Spinal cord (tissue), 10 donors: ENCODE results near the gene ENO2. TPM values are rescaled to one million over a fixed set of nuclear protein-coding genes. Genes with fewer than 3 reads are reported as not detected.
A peak's percentile ranks its signal among the peaks of the same experiment; 100 is the strongest.

Experiments
- DNase-seq, 6 donors: peaks; one replicate each; pipeline versions ENCODE4 v3.0.0 to v3.0.0-alpha.2; 2013 to 2015; ENCODE audit warnings: low spot score in 6 of 6, low read depth in 4 of 6
- H3K27ac ChIP-seq: one replicate; pipeline ENCODE4 v1.5.1; 2013; ENCODE audit warnings: low read depth, low read length, control low read depth
- H3K27me3 ChIP-seq: one replicate; pipeline ENCODE4 v1.6.1; 2013; ENCODE audit warnings: low read length; ENCODE audit not compliant: control insufficient read depth, insufficient read depth
- H3K36me3 ChIP-seq: one replicate; pipeline ENCODE4 v1.6.1; 2013; ENCODE audit warnings: low read length; ENCODE audit not compliant: control insufficient read depth, insufficient read depth
- H3K4me1 ChIP-seq: one replicate; pipeline ENCODE4 v1.6.1; 2013; ENCODE audit warnings: low read length; ENCODE audit not compliant: control insufficient read depth, insufficient read depth
- H3K4me3 ChIP-seq: one replicate; pipeline ENCODE4 v1.5.1; 2013; ENCODE audit warnings: low read depth, low read length, control low read depth
- H3K9me3 ChIP-seq: one replicate; pipeline ENCODE4 v1.6.1; 2013; ENCODE audit warnings: low read length; ENCODE audit not compliant: control insufficient read depth, insufficient read depth
- WGBS: methylation state at CpG from one replicate; pipeline ENCODE4 v1.1.5; 2013; ENCODE audit warnings: missing lambda C conversion rate; ENCODE audit not compliant: insufficient coverage; 5-methylcytosine and 5-hydroxymethylcytosine counted together
- polyA plus RNA-seq, 2 donors: library from polyadenylated mRNA; unstranded; fragments of 120-200 nt; gene quantifications; one replicate each; pipeline ENCODE4 v1.2.1, GENCODE V29; 2013; ENCODE audit not compliant: insufficient read length in 2 of 2
- small RNA-seq: library from RNA; depleted of rRNA; stranded (forward); fragments of <200 nt; gene quantifications from one replicate; pipeline ENCODE3, GENCODE V24; 2014; ENCODE audit warnings: low replicate concordance
- total RNA-seq, 2 donors: library from RNA; depleted of rRNA in 1 of 2; stranded (reverse); fragments of 120-200 nt in 1 of 2; fragments of >200 nt in 1 of 2; gene quantifications; one replicate each; pipeline versions ENCODE4 v1.2.3 to v1.2.4, GENCODE V29; 2013 to 2014
- donor health status: healthy.

Gene ENO2
- total and polyA plus RNA-seq, 4 donors, result 118 to 640 (median 461) TPM

GRCh38 chr12:6964605-6965025 lies 50.2 kb downstream of the ENO2 start:
- peaks cover 50% of the 10 kb centered on the region for H3K36me3 ChIP-seq
- no peaks in the 10 kb centered on the region for H3K9me3 ChIP-seq
- WGBS, result 75% methylated on average over 8 of the region's 8 CpGs
- DNase-seq, result no peak
- H3K4me3 ChIP-seq, result no peak overlapping the region
- peaks cover 47% of the 10 kb centered on the region for H3K4me1 ChIP-seq
- H3K27me3 ChIP-seq, result no peaks in the 10 kb centered on the region
- H3K27ac ChIP-seq, result peak overlapping the region; percentile 78

DNA sequence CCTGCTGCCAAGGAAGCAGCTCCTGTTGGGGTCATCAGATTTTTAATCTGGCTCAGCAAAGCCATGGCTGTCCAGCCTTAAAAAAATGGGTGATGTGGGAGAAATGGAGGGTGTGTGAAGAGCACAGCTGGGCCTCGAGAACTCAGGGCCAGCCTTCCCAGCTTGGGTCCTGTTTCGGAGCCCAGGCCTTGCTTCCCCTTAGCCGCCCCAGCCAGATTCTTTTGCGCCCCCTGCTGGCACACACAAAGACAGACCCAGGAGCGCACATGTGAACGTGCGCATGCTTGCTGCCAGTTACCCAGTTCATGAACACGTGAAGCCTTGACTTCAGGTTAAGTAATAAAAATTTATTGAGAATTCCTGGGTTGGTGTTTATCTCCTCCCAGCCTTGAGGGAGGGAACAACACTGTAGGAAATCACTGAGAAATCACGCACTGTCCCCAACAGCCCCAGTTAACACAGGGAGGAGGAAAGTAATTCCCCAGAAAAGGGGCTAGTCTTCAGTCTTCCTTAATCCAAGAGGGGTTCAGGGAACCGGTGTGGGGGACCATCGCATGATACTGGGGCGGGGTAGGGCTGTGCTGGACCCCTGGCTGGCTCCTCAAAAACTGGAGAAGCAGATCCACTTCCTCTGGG lies 50.8 kb downstream of the ENO2 start:
- peak overlapping the region; percentile 78 for H3K27ac ChIP-seq
- H3K36me3 ChIP-seq, result peaks cover 50% of the 10 kb centered on the region
- H3K4me3 ChIP-seq, result no peak overlapping the region
- H3K4me1 ChIP-seq, result peaks cover 48% of the 10 kb centered on the region
- no peaks in the 10 kb centered on the region for H3K27me3 ChIP-seq
- H3K9me3 ChIP-seq, result no peaks in the 10 kb centered on the region
- DNase-seq, result peak in 5 of 6 donors; percentile 40 to 91 (median 66)
- WGBS, result 8% methylated on average over 8 of the region's 12 CpGs

DNA sequence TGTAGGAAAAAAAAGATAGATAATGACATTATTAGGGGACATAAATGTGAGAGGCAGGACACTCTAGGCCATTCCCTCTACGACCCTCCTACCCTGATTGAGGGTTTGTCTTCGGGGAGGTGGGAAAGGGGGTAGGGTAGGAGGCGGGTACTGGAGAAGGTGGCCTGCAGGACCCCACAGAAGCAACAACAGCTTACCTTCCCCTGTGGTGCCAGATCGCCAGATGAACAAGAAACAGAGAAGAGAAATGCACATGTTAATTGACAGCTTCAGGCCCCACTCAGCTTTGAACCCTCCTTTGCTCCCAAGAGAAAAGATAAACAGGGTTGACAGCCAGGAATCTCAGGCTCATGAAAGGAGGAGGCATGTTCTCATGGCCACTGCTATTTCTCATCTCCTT lies 51.3 kb downstream of the ENO2 start:
- H3K27me3 ChIP-seq, result no peaks in the 10 kb centered on the region
- no peaks in the 10 kb centered on the region for H3K9me3 ChIP-seq
- peaks cover 50% of the 10 kb centered on the region for H3K36me3 ChIP-seq
- 80% methylated on average over 1 of the region's 4 CpGs for WGBS
- DNase-seq, result no peak
- peaks cover 44% of the 10 kb centered on the region for H3K4me1 ChIP-seq
- no peak overlapping the region for H3K4me3 ChIP-seq
- H3K27ac ChIP-seq, result no peak overlapping the region

DNA sequence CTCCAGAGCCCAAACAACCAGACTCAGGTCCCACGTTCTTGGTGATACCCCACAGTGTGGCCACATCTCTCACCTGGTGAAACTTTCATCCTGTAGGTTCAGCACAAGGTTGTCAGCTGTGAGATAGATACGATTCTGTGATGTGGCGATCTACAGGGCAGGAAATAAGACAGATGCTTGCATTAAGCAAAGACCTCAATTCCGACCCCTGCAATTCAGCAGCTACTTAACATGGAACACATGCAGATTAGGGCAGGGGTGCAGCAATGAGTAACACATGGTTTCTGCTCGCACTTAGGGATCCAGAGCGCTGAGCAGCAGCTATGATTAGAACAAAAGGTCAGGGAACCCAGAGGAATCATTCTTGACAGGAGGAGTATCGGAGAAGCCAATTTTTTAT lies 52.0 kb downstream of the ENO2 start:
- Histone ChIP-seq H3K9me3 (no peaks in the 10 kb centered on the region), H3K4me1 (peaks cover 39% of the 10 kb centered on the region), H3K27ac (no peak overlapping the region), H3K27me3 (no peaks in the 10 kb centered on the region), H3K36me3 (peaks cover 50% of the 10 kb centered on the region), H3K4me3 (no peak overlapping the region)
- DNase-seq, result no peak
- WGBS, result 90% methylated on average over 7 of the region's 7 CpGs

- WGBS, result 90% methylated on average over 4 of the region's 10 CpGs
- Histone ChIP-seq H3K4me3 (no peak overlapping the region), H3K27ac (no peak overlapping the region), H3K27me3 (no peaks in the 10 kb centered on the region), H3K4me1 (peaks cover 28% of the 10 kb centered on the region), H3K9me3 (no peaks in the 10 kb centered on the region), H3K36me3 (peaks cover 50% of the 10 kb centered on the region)
- no peak for DNase-seq
Measured at GRCh38 chr12:6967651-6968100, 53.3 kb downstream of the ENO2 start.

GRCh38 chr12:6968426-6968825 lies 54.0 kb downstream of the ENO2 start:
- Histone ChIP-seq H3K9me3 (no peaks in the 10 kb centered on the region), H3K27me3 (no peaks in the 10 kb centered on the region), H3K4me1 (peaks cover 25% of the 10 kb centered on the region), H3K27ac (no peak overlapping the region), H3K4me3 (no peak overlapping the region), H3K36me3 (peaks cover 49% of the 10 kb centered on the region)
- 91% methylated on average over 8 of the region's 9 CpGs for WGBS
- DNase-seq, result no peak

DNA sequence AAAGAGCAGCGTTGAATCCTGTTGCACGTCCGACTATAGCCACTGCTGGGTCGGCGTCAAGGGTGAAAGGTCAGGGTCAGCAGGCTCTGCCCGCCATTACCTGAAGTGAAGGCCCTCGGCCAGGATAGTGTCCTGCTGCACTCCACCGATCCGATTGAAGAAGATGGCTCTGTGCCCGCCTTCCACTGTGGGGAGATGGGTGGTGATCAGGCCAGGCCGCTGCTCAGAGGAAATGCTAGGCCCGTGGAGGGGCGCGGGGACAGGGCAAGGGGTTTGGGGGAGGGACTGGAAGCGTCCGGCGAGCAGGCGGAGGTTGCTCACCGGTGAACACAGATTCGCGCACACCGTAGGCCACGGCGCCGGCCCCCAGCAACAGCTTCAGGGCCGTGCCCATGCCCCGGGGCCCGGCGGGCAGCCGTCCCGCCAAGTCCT lies 55.7 kb downstream of the ENO2 start:
- DNase-seq, result no peak
- under 1% methylated on average over 31 of the region's 31 CpGs for WGBS
- H3K9me3 ChIP-seq, result no peaks in the 10 kb centered on the region
- peaks cover 19% of the 10 kb centered on the region for H3K4me1 ChIP-seq
- no peaks in the 10 kb centered on the region for H3K27me3 ChIP-seq
- H3K27ac ChIP-seq, result peak overlapping the region; percentile 92
- H3K4me3 ChIP-seq, result peak overlapping the region; percentile 100
- peaks cover 56% of the 10 kb centered on the region for H3K36me3 ChIP-seq

Small RNA genes lying within 50 kb of the gene (small RNA-seq; reads per million reads assigned to genes)
- gene MIR141 (0.32 reads per million, percentile 32 among the genes with 10 or more reads in this experiment), gene MIR200C (0.08 reads per million), gene RNU7-1 (not detected), gene SCARNA12 (0.59 reads per million, percentile 63 among the genes with 10 or more reads in this experiment)

Other genes starting within 250 kb of the ENO2 start
- gene ZNF384, start 225.2 kb upstream of the ENO2 start, total RNA-seq, result 10 to 100 TPM; 14.9 to 33.8 TPM
- 10 to 100 TPM; 66.6 to 80.2 TPM for gene ZNF384, start 225.2 kb upstream of the ENO2 start, polyA plus RNA-seq
- gene PIANP, start 213.8 kb upstream of the ENO2 start, total RNA-seq, result 1 to 10 TPM; 2.0 to 3.8 TPM
- 10 to 100 TPM; 81.7 to 86.8 TPM for gene PIANP, start 213.8 kb upstream of the ENO2 start, polyA plus RNA-seq
- gene COPS7A, start 190.5 kb upstream of the ENO2 start, total RNA-seq, result 10 to 100 TPM; 43.4 to 80.4 TPM
- 10 to 100 TPM; 83.5 to 98.0 TPM for gene COPS7A, start 190.5 kb upstream of the ENO2 start, polyA plus RNA-seq
- gene MLF2, start 161.4 kb upstream of the ENO2 start, total RNA-seq, result 100 to 1,000 TPM in 1 of 2 donors, 10 to 100 TPM in 1; 91.4 to 157 TPM
- gene MLF2, start 161.4 kb upstream of the ENO2 start, polyA plus RNA-seq, result 100 to 1,000 TPM; 300 to 319 TPM
- 100 to 1,000 TPM in 1 of 2 donors, 10 to 100 TPM in 1; 50.7 to 191 TPM for gene PTMS, start 148.2 kb upstream of the ENO2 start, total RNA-seq
- 100 to 1,000 TPM; 916 to 927 TPM for gene PTMS, start 148.2 kb upstream of the ENO2 start, polyA plus RNA-seq
- gene LAG3, start 142.1 kb upstream of the ENO2 start, total RNA-seq, result under 1 TPM in 1 of 2 donors, not detected in 1; 0.33 TPM
- 1 to 10 TPM in 1 of 2 donors, under 1 TPM in 1; 0.93 to 1.6 TPM for gene LAG3, start 142.1 kb upstream of the ENO2 start, polyA plus RNA-seq
- gene CD4, start 125.1 kb upstream of the ENO2 start, total RNA-seq, result 10 to 100 TPM; 11.3 to 15.4 TPM
- gene CD4, start 125.1 kb upstream of the ENO2 start, polyA plus RNA-seq, result 10 to 100 TPM; 13.0 to 16.6 TPM
- gene GPR162, start 92.8 kb upstream of the ENO2 start, total RNA-seq, result 10 to 100 TPM; 43.4 to 54.2 TPM
- 100 to 1,000 TPM; 113 to 128 TPM for gene GPR162, start 92.8 kb upstream of the ENO2 start, polyA plus RNA-seq
- gene P3H3, start 86.2 kb upstream of the ENO2 start, total RNA-seq, result 10 to 100 TPM; 25.7 to 28.7 TPM
- gene P3H3, start 86.2 kb upstream of the ENO2 start, polyA plus RNA-seq, result 10 to 100 TPM; 22.7 to 42.3 TPM
- 1 to 10 TPM; 2.5 to 5.1 TPM for gene GNB3, start 73.7 kb upstream of the ENO2 start, total RNA-seq
- gene GNB3, start 73.7 kb upstream of the ENO2 start, polyA plus RNA-seq, result 10 to 100 TPM; 12.0 to 27.0 TPM
- 10 to 100 TPM in 1 of 2 donors, 1 to 10 TPM in 1; 4.8 to 17.2 TPM for gene CDCA3, start 63.3 kb upstream of the ENO2 start, total RNA-seq
- 10 to 100 TPM; 17.7 to 22.5 TPM for gene CDCA3, start 63.3 kb upstream of the ENO2 start, polyA plus RNA-seq
- 10 to 100 TPM; 78.6 to 80.1 TPM for gene USP5, start 62.4 kb upstream of the ENO2 start, total RNA-seq
- 100 to 1,000 TPM in 1 of 2 donors, 10 to 100 TPM in 1; 99.0 to 101 TPM for gene USP5, start 62.4 kb upstream of the ENO2 start, polyA plus RNA-seq
- gene TPI1, start 47.0 kb upstream of the ENO2 start, total RNA-seq, result 100 to 1,000 TPM; 413 to 837 TPM
- gene TPI1, start 47.0 kb upstream of the ENO2 start, polyA plus RNA-seq, result 100 to 1,000 TPM; 519 to 535 TPM
- gene SPSB2, start 41.3 kb upstream of the ENO2 start, total RNA-seq, result 1 to 10 TPM; 3.5 to 5.4 TPM
- 1 to 10 TPM; 5.7 to 10.0 TPM for gene SPSB2, start 41.3 kb upstream of the ENO2 start, polyA plus RNA-seq
- 10 to 100 TPM; 13.5 to 25.5 TPM for gene LRRC23, start 9.8 kb upstream of the ENO2 start, total RNA-seq
- gene LRRC23, start 9.8 kb upstream of the ENO2 start, polyA plus RNA-seq, result 10 to 100 TPM; 25.1 to 25.3 TPM
- 10 to 100 TPM; 23.1 to 24.9 TPM for gene ATN1, start 13.4 kb downstream of the ENO2 start, total RNA-seq
- 100 to 1,000 TPM; 208 to 228 TPM for gene ATN1, start 13.4 kb downstream of the ENO2 start, polyA plus RNA-seq
- gene RNU7-1, start 29.2 kb downstream of the ENO2 start, total RNA-seq, result not detected
- 10 to 100 TPM; 16.2 to 21.9 TPM for gene RNU7-1, start 29.2 kb downstream of the ENO2 start, polyA plus RNA-seq
- 100 to 1,000 TPM; 108 to 376 TPM for gene C12orf57, start 29.4 kb downstream of the ENO2 start, total RNA-seq
- 100 to 1,000 TPM; 220 to 243 TPM for gene C12orf57, start 29.4 kb downstream of the ENO2 start, polyA plus RNA-seq
- gene PTPN6, start 36.8 kb downstream of the ENO2 start, total RNA-seq, result 1 to 10 TPM; 8.4 to 9.3 TPM
- 1 to 10 TPM; 5.7 to 7.9 TPM for gene PTPN6, start 36.8 kb downstream of the ENO2 start, polyA plus RNA-seq
- 100 to 1,000 TPM in 1 of 2 donors, 10 to 100 TPM in 1; 88.4 to 226 TPM for gene PHB2, start 56.1 kb downstream of the ENO2 start, total RNA-seq
- gene PHB2, start 56.1 kb downstream of the ENO2 start, polyA plus RNA-seq, result 100 to 1,000 TPM; 174 to 185 TPM
- 10 to 100 TPM; 18.9 to 43.1 TPM for gene EMG1, start 56.3 kb downstream of the ENO2 start, total RNA-seq
- gene EMG1, start 56.3 kb downstream of the ENO2 start, polyA plus RNA-seq, result 10 to 100 TPM; 30.1 to 33.3 TPM
- gene LPCAT3, start 103.9 kb downstream of the ENO2 start, total RNA-seq, result 10 to 100 TPM; 12.7 to 20.4 TPM
- gene LPCAT3, start 103.9 kb downstream of the ENO2 start, polyA plus RNA-seq, result 10 to 100 TPM; 35.5 to 42.3 TPM
- 100 to 1,000 TPM in 1 of 2 donors, 10 to 100 TPM in 1; 77.6 to 122 TPM for gene C1S, start 146.1 kb downstream of the ENO2 start, total RNA-seq
- gene C1S, start 146.1 kb downstream of the ENO2 start, polyA plus RNA-seq, result 10 to 100 TPM; 19.1 to 41.3 TPM
- gene C1R, start 177.9 kb downstream of the ENO2 start, total RNA-seq, result 10 to 100 TPM; 41.8 to 83.1 TPM
- 10 to 100 TPM; 18.7 to 31.7 TPM for gene C1R, start 177.9 kb downstream of the ENO2 start, polyA plus RNA-seq
- gene C1RL, start 194.6 kb downstream of the ENO2 start, total RNA-seq, result 10 to 100 TPM in 1 of 2 donors, 1 to 10 TPM in 1; 8.0 to 22.6 TPM
- gene C1RL, start 194.6 kb downstream of the ENO2 start, polyA plus RNA-seq, result 10 to 100 TPM in 1 of 2 donors, 1 to 10 TPM in 1; 9.4 to 11.4 TPM
- 1 to 10 TPM in 1 of 2 donors, under 1 TPM in 1; 0.20 to 1.0 TPM for gene RBP5, start 214.3 kb downstream of the ENO2 start, total RNA-seq
- 1 to 10 TPM; 3.2 to 5.1 TPM for gene RBP5, start 214.3 kb downstream of the ENO2 start, polyA plus RNA-seq
- 100 to 1,000 TPM in 1 of 2 donors, 10 to 100 TPM in 1; 33.9 to 215 TPM for gene CLSTN3, start 215.8 kb downstream of the ENO2 start, total RNA-seq
- gene CLSTN3, start 215.8 kb downstream of the ENO2 start, polyA plus RNA-seq, result 100 to 1,000 TPM; 160 to 188 TPM